ENCODE measurements around the gene COL20A1.

DNA sequence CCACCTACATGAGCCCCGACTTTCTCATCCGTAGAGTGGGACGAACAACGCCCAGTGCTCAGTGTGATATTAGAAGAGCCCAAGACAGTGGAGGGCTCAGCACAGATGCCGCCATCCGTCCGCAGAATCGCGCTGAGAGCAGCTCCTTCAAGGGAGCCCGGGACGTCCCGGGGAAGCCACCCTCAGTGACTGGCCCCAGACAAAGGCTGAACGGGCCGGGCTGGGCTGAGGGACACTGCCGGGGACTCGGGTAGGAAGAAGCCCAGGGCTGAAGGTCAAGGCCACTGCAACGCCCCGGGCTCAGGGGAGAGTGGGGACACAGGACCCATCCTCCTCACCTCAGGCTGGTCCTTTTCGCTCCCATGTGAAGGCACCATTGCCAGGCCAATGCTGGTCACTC, 81.0 kb downstream of the COL20A1 start:
- TF ChIP-seq, protein P1, sequence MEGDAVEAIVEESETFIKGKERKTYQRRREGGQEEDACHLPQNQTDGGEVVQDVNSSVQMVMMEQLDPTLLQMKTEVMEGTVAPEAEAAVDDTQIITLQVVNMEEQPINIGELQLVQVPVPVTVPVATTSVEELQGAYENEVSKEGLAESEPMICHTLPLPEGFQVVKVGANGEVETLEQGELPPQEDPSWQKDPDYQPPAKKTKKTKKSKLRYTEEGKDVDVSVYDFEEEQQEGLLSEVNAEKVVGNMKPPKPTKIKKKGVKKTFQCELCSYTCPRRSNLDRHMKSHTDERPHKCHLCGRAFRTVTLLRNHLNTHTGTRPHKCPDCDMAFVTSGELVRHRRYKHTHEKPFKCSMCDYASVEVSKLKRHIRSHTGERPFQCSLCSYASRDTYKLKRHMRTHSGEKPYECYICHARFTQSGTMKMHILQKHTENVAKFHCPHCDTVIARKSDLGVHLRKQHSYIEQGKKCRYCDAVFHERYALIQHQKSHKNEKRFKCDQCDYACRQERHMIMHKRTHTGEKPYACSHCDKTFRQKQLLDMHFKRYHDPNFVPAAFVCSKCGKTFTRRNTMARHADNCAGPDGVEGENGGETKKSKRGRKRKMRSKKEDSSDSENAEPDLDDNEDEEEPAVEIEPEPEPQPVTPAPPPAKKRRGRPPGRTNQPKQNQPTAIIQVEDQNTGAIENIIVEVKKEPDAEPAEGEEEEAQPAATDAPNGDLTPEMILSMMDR (conservative IDR thresholded peaks at IDR 0.05 in 1 of 2, IDR thresholded peaks at IDR 0.05 in 1 of 2; ENCODE audit: low read depth in 1 of 2, low read length in 2 of 2) = no peak
- TF ChIP-seq EZH2 (IDR thresholded peaks at IDR 0.05; ENCODE audit: low read length, missing control alignments) = no peak

Measured in fibroblast of lung (primary cell).